OCI-LY7 (cell line): ENCODE results near the gene MRPS26.

Source experiments
- CTCF ChIP-seq: fragments of 200-600 bp; sonication (generic); conservative IDR thresholded peaks from 2 replicates; pipeline ENCODE4 v1.5.1; 2014; ENCODE audit warnings: mild to moderate bottlenecking, antibody characterized with exemption, low read length, moderate library complexity, mixed read lengths
- EZH2phosphoT487 ChIP-seq: fragments of 200-600 bp; sonication (generic); IDR thresholded peaks from 2 replicates; pipeline ENCODE4 v1.6.1; 2018; ENCODE audit warnings: low read depth, borderline replicate concordance, mild to moderate bottlenecking, mixed run types, antibody characterized with exemption, low read length, moderate library complexity, mixed read lengths

GRCh38 chr20:3080939-3081388 is 35.1 kb downstream of the MRPS26 start:
- TF ChIP-seq CTCF (no peak), EZH2phosphoT487 (no peak)
